Stimulated activated CD8-positive, alpha-beta memory T cell treated with anti-CD3 and anti-CD28 coated beads, Interleukin-7, amount 100 ng/mL, for 4 hours (primary cell): ENCODE measurements around the gene XIST.
"Not testable (repeated sequence)": the region's sequence is repeated elsewhere in the genome, so short reads cannot be mapped to it uniquely, and the experiment has no call there.

ENCODE experiments used
- DNase-seq, 2 donors: peaks; one replicate each; pipeline ENCODE4 v3.0.0-alpha.2; 2020; ENCODE audit warnings: low read depth in 2 of 2

Gene XIST

DNA sequence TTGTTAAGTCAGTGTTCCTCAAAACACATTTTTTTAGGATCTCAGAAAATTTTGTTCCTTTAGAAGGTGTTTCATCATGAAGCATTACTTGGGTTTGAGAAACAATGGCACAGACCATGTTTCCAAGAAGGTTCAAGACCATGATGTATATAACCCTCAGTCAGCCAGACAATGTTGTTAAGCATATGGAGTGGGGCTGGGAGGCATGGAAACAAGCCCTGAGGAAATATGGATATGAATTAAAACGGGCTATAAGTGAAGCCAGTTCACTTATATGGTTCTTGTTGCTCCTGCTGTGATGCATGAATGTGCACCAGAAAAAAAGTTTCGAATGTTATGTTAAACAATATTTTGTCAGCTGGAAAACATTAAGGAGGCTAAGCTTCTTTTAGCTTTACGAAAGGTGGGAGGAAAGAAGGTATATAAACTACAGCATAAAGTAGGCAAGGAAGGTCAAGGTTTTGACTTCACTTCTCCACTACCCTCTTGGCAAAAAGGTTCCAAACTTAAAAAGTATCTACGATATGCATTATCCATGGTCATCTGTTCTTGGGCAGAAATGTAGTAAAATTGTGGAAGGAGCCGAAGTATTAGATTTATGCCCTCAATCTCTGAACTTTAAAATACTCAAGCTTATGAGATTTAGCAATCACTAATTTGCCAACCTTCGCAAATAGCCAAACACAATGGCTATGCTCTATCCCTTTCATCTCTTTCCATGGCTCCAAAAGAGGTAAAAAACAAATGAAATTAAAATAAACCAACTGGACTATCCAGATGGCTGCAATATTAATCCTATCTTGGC is 12.2 kb downstream of the XIST start:
- no peak for DNase-seq

DNA sequence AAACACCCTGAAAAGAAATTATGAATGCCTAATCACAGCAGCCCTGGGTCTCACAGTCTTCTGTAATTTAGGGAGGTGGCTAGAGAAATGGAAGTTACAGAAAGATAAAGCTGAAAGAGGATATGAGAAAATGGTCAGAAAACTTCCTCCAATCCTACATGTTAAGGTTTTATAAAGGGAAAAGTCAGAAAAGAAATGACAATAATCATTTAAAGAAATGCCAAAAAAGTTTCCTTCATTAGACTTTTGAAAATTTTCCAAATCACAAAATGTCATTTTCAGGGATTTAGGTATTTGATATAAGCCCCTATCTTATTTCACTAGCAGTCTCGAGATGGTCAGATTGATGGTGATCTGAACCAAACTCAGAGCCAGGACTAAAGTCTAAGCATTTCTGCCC is 13.4 kb downstream of the XIST start:
- no peak for DNase-seq

DNA sequence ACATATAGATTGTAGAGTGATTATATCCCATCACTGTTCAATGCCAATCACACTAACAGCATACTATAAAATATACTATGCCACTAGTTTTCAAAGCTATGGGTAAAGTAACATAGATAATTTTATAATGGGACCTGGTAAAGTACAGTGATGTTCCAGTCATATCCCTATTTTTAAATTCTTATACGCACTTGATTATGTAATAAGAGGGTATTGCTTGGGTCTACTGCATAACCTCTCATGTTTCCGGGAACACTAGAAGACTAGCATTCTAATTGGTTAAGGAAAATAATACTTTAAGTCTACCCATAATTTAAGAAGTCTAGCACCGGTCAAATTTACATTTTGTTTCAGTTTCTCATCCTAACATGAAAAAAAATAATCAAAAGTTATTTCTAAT is 14.4 kb downstream of the XIST start:
- no peak for DNase-seq

- DNase-seq = no peak
Observed at GRCh38 chrX:73836956-73837477, 15.5 kb downstream of the XIST start.

- DNase-seq = no peak
Observed at GRCh38 chrX:73834219-73834618, 18.3 kb downstream of the XIST start.

DNA sequence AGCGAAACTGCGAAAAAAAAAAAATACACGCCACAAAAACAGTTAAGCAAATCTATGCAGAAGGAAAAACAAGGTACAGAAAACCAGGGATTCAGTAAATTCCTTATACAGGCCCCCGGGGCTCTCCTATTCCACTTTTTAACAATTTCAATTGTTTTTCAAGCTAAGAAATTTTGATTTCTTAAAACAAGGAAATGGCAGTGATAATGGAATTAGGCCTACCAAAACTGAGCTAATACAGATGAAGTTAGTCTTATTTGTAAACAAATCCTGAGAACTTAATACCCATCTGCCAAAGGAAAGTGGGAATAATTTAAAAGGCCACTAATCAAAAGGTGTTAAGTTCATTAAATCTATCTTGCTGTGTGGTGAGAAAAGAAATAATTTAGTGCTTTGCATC is 20.2 kb downstream of the XIST start:
- DNase-seq = no peak

DNA sequence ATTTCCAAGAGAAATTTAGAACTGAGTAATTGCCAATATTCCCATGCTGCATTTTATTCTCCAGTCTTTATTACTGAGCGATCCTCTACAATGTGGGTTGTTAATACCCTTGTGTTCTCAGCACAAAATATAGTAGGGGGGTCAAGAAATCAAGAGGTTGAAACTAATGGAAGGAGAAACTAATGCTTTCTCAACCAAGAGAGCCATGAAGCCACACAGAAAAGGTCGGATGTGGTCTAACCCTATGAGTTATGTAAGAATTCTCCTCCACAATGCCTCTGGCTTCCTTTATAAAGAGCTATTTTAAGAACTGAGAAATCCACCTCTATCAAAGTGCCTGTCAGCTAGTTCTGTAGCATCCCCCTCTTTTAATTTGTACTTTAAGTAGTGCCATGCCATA is 21.0 kb downstream of the XIST start:
- no peak for DNase-seq

DNA sequence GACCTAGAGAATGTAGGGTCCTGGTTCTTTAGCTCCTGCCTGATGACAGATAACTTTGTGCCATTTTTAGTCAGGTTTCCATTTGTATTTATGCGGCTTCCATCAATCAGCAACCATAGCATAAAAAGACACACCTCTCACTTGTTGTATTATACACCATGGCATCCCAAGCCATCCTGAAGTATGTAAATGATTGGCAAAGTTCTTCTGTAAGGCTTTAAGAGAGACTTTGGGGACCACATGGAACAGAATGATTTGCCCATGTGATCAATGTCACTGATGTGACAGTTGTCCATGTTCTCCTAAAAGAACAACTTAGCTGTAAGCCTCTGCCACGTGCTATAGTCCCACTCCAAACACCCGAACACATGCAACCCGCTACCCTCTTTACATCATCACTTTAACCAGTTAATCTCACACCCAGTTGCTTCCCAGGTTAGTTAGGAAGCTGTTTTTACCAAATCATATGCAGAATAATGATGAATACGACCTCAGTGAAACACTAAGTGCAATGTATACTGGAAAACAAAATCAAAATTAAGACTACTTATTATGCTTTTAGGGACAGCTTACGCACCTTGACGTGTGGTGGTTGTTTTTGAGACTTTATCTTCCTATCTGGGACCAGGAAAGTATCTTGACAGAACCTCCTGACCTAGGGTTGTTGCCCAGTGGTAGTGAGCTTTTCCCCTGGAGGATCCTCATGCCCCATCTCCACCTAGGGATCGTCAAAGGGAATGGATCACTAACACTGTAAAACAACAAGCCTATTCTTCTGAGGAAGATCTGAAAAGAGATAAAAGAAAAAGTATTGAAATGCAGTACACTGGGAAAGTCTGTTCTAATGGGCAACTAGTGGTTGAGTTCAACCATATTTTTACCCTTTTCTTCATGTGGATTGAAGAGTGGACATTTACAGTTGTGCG is 21.8 kb downstream of the XIST start:
- DNase-seq = no peak

DNA sequence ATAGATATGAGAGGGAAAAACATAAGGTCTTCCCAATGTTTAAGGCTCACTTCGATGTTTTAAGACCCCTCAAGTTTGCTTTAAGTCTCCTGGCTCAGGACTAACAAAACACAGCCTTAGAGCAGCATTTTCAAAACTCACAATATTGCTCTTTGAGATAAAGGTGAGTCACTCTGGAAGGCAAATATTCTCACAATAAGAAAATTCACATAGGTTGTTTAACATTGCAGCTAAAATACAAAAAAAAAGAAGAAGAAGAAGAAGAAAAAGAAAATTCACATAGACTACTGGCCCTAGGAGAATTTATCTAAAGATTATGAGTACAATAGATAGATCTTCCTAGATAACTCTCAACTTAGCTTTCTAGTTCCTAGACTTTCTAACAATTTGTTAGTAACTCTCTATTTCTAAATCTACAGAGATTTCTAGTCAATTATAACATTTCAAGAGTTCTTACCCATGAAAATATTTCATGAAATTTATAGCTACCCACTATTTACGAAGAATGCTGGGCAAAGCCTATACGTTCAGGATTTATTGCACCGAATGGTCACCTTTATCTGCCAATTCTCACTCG is 22.5 kb downstream of the XIST start:
- DNase-seq = no peak

DNA sequence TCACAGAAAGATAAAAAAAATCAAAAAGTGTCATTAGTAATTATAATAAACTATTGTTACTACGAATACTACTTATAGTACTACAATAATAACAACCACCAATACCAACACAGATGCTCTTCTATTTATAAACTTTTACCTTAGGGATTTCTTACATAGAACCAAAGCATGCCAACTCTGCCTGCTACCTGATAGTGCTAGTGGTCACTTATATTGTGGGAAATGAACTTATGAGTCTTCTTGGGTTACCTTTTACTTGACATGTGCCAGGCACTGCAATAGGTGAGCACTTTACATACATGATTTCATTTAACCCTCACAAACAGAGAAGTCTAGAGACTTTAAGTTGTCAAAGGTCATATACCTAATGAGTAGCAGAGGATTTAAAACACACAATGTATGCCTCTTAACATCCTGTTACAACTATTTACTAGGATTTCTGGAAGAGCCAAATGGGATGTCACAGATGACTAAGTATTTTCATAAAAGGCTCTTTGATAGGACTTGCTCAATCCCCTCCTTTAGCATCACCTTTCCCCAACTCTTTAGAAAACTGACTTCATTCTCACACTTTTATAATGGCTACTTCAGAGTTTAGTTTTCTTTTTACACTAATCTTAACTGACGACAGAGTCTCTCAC is 24.3 kb downstream of the XIST start:
- DNase-seq = no peak

DNA sequence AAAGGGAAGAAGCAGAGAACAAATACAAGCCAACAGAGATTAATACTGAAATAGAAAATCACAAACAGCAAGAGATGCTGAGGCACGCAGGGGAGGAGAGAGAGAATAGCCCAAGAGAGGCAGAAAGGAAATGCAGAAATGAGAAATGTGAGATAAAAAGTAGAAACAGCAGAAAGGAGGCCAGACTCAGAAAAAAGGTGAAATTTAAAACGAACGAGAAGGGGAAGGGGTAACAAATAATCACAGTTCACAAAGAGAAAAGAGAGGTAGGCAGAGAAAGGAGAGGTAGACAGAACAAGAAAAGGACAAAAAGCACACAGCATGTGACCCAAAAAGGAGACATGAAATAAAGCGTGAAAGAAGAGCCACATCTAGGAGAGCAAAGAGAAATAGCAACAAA is 25.1 kb downstream of the XIST start:
- no peak for DNase-seq

DNA sequence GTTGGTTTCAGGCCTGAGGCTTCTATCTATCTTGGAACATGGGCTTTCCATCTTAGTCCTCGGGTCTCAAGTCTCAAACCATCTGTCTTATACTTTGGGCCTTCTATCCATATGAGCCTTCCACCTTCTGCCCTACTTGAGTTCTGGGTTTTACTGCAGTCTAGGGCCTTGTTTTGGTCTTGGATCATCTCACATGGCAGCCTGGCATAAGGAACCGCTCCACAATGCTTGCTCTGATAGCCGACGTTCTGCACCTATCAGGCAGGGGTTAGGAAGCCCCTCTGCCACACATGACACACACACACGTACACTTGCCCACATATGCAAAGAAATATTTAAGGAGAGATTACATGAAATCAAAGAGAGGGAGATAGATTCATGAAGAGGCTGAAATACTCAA is 25.5 kb downstream of the XIST start:
- DNase-seq = no peak

- no peak for DNase-seq
Observed at GRCh38 chrX:73825569-73825968, 26.9 kb downstream of the XIST start.

GRCh38 chrX:73823473-73824004 is 29.0 kb downstream of the XIST start:
- DNase-seq = no peak

DNA sequence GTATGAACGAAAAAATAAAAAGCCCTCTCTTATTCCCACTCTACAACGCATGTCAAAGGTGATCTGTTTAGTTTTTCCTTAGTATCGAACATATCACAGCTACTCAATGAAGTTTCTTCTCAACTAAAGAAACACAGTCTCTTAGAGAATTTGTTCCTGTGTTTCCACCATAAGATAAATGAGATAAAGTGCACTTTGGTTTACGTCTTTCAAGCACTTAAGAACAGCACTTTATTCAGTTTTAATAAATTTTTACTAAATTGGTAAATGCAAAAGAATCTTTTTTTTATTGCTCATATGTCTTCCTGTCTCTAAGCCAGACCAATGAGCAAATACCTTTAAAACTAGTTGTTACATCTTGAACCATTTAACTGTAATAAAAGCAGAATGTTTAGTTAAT is 29.7 kb downstream of the XIST start:
- DNase-seq = no peak

DNA sequence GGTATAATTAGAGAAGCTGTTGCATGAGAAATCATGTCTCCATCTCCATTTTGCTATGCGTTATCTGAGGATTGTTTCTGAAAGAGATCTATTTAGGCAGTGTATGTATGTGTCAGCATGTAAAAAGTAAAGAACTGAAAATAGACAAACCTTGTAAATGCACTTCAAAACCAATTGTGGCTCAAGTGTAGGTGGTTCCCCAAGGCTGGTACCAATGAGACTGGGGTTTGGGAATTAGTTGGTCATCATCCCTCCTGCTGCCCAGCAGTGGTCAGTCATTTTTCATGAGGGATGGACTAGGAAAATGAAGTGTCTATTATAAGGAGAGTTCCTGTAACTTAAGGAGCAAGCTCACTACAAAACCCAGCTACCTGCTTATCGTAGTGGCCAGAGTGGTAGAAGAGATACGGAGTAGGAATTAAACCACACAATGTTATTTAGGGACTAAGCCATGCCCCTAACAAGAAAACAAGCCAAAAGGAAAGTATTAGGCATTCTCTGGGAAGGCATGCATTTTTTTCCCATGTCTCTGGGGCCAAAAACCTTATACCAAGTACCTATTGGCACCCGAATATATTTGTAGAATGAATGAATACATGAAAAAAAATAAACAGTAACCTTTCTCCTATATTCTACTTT is 30.5 kb downstream of the XIST start:
- no peak for DNase-seq

- DNase-seq = not testable (repeated sequence)
Observed at GRCh38 chrX:73819864-73820558, 32.5 kb downstream of the XIST start.

GRCh38 chrX:73818200-73819116 is 34.1 kb downstream of the XIST start:
- DNase-seq = no peak
